ENCODE results near the gene ATP2A2. TPM values are rescaled to one million over a fixed set of nuclear protein-coding genes. Genes with fewer than 3 reads are reported as not detected.

The ATP2A2 gene
- total and polyA plus RNA-seq, 2 experiments from 2014 or later: 47.2 to 225 TPM

DNA sequence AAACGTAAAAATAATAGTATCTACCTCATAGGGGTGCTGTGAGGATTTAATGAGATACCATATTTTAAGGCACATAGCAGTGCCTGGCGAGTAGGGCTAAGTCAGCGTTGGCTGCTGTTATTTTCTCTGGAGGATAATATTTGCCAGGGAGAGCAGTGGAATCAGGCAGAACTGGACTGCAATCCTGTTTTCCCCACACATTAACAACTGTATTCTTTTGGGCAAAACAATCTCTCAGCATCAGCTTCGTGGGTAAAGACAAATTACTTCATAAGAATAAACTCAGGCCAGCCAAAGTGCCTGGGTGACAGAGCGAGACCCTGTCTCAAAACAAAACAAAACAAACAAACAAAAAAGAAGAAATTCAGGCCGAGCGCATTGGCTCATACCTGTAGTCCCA lies 29.7 kb upstream of the ATP2A2 start:
- Mint-ChIP-seq H3K4me1 (peaks cover 14% of the 10 kb centered on the region; the same call in 2 of the 3 replicates), H3K4me3 (no peak overlapping the region), H3K36me3 (ENCODE audit: low read depth) (no peaks in the 10 kb centered on the region), H3K27me3 (ENCODE audit: insufficient read depth, low read depth, poor library complexity) (peaks cover 9% of the 10 kb centered on the region), H3K27ac (no peak overlapping the region), H3K9me3 (no peaks in the 10 kb centered on the region)
- H3K79me2 ChIP-seq (replicated peaks; ENCODE audit: insufficient read depth): no peaks in the 10 kb centered on the region
- H3K4me1 ChIP-seq (ENCODE audit: insufficient read depth): no peaks in the 10 kb centered on the region
- H2AFZ ChIP-seq: no peak overlapping the region
- ATAC-seq (no peak), DNase-seq (ENCODE audit: low spot score) (no peak)
- H3K36me3 ChIP-seq (ENCODE audit: insufficient read depth): no peaks in the 10 kb centered on the region
- no peaks in the 10 kb centered on the region for H3K9me2 ChIP-seq (ENCODE audit: insufficient read depth)
- no peak overlapping the region for H3K27ac ChIP-seq (ENCODE audit: low read depth)
- H4K20me1 ChIP-seq (replicated peaks; ENCODE audit: insufficient read depth): no peaks in the 10 kb centered on the region
- TF ChIP-seq NANOG (IDR thresholded peaks at IDR 0.05; ENCODE audit: borderline replicate concordance) (no peak), CREB1 (CRISPR knock-in tag; IDR thresholded peaks at IDR 0.05; ENCODE audit: low read depth) (no peak), STAT1 (IDR thresholded peaks at IDR 0.05; ENCODE audit: unreplicated experiment) (no peak), EZH2phosphoT487 (IDR thresholded peaks at IDR 0.05; ENCODE audit: unreplicated experiment) (no peak)
- TF ChIP-seq, protein P1, sequence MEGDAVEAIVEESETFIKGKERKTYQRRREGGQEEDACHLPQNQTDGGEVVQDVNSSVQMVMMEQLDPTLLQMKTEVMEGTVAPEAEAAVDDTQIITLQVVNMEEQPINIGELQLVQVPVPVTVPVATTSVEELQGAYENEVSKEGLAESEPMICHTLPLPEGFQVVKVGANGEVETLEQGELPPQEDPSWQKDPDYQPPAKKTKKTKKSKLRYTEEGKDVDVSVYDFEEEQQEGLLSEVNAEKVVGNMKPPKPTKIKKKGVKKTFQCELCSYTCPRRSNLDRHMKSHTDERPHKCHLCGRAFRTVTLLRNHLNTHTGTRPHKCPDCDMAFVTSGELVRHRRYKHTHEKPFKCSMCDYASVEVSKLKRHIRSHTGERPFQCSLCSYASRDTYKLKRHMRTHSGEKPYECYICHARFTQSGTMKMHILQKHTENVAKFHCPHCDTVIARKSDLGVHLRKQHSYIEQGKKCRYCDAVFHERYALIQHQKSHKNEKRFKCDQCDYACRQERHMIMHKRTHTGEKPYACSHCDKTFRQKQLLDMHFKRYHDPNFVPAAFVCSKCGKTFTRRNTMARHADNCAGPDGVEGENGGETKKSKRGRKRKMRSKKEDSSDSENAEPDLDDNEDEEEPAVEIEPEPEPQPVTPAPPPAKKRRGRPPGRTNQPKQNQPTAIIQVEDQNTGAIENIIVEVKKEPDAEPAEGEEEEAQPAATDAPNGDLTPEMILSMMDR (conservative IDR thresholded peaks at IDR 0.05; ENCODE audit: low read depth in 2 of 2): no peak
- TF ChIP-seq, protein P2, sequence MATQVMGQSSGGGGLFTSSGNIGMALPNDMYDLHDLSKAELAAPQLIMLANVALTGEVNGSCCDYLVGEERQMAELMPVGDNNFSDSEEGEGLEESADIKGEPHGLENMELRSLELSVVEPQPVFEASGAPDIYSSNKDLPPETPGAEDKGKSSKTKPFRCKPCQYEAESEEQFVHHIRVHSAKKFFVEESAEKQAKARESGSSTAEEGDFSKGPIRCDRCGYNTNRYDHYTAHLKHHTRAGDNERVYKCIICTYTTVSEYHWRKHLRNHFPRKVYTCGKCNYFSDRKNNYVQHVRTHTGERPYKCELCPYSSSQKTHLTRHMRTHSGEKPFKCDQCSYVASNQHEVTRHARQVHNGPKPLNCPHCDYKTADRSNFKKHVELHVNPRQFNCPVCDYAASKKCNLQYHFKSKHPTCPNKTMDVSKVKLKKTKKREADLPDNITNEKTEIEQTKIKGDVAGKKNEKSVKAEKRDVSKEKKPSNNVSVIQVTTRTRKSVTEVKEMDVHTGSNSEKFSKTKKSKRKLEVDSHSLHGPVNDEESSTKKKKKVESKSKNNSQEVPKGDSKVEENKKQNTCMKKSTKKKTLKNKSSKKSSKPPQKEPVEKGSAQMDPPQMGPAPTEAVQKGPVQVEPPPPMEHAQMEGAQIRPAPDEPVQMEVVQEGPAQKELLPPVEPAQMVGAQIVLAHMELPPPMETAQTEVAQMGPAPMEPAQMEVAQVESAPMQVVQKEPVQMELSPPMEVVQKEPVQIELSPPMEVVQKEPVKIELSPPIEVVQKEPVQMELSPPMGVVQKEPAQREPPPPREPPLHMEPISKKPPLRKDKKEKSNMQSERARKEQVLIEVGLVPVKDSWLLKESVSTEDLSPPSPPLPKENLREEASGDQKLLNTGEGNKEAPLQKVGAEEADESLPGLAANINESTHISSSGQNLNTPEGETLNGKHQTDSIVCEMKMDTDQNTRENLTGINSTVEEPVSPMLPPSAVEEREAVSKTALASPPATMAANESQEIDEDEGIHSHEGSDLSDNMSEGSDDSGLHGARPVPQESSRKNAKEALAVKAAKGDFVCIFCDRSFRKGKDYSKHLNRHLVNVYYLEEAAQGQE (IDR thresholded peaks at IDR 0.05; ENCODE audit: unreplicated experiment): no peak
- H3F3A ChIP-seq (replicated peaks; ENCODE audit: low read depth): no peaks in the 10 kb centered on the region
- no peak overlapping the region for H3K4me3 ChIP-seq
- H3K4me2 ChIP-seq: no peak overlapping the region
- H3K27me3 ChIP-seq (ENCODE audit: insufficient read depth): no peaks in the 10 kb centered on the region

DNA sequence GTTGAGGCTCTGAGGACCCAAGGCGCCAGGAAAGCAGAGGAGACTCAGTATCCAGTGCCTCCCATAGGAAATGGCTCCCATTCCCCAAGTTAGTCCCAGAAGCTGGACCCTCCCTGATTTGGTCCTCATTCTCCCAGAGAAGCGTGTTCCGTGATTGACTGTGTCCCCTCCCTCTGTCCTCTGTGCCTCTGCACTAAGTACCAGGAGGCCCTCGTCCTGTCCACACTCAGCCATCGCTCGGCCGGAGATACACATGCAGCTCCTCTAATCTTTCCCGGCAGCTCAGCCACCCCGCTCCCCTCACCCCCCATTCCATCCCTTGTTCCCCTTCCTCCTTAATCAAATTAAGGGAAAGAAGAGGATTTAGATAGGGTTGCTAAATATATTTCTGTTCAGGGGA lies 28.3 kb upstream of the ATP2A2 start:
- no peaks in the 10 kb centered on the region for H3F3A ChIP-seq (replicated peaks; ENCODE audit: low read depth)
- DNase-seq (ENCODE audit: low spot score) (no peak), ATAC-seq (no peak)
- H4K20me1 ChIP-seq (replicated peaks; ENCODE audit: insufficient read depth): no peaks in the 10 kb centered on the region
- no peaks in the 10 kb centered on the region for H3K36me3 ChIP-seq (ENCODE audit: insufficient read depth)
- H3K4me1 Mint-ChIP-seq: peaks cover 4% of the 10 kb centered on the region; the same call in 1 of the 3 replicates
- peaks cover 6% of the 10 kb centered on the region for H3K27me3 Mint-ChIP-seq (ENCODE audit: insufficient read depth, low read depth, poor library complexity)
- TF ChIP-seq, protein P1 (conservative IDR thresholded peaks at IDR 0.05; ENCODE audit: low read depth in 2 of 2): no peak
- TF ChIP-seq ZNF331 (CRISPR knock-in tag; IDR thresholded peaks at IDR 0.05; ENCODE audit: low read depth): no peak
- no peak for TF ChIP-seq EZH2 (IDR thresholded peaks at IDR 0.05; ENCODE audit: low read depth, unreplicated experiment)
- no peak for TF ChIP-seq POLR2AphosphoS5 (IDR thresholded peaks at IDR 0.05; ENCODE audit: low read depth)
- TF ChIP-seq STAT1 (IDR thresholded peaks at IDR 0.05; ENCODE audit: unreplicated experiment): no peak
- H2AFZ ChIP-seq: no peak overlapping the region
- H3K27ac ChIP-seq (ENCODE audit: low read depth): no peak overlapping the region
- H3K4me3 Mint-ChIP-seq: no peak overlapping the region
- H3K4me2 ChIP-seq: no peak overlapping the region
- H3K79me2 ChIP-seq (replicated peaks; ENCODE audit: insufficient read depth): no peaks in the 10 kb centered on the region
- H3K9me2 ChIP-seq (ENCODE audit: insufficient read depth): no peaks in the 10 kb centered on the region
- no peak overlapping the region for H3K4me3 ChIP-seq
- H3K27me3 ChIP-seq (ENCODE audit: insufficient read depth): no peaks in the 10 kb centered on the region
- H3K36me3 Mint-ChIP-seq (ENCODE audit: low read depth): no peaks in the 10 kb centered on the region
- no peaks in the 10 kb centered on the region for H3K4me1 ChIP-seq (ENCODE audit: insufficient read depth)
- no peaks in the 10 kb centered on the region for H3K9me3 Mint-ChIP-seq
- H3K27ac Mint-ChIP-seq: no peak overlapping the region; the same call in 1 of the 2 replicates
